ENCODE data around the gene TCEAL9.

DNA sequence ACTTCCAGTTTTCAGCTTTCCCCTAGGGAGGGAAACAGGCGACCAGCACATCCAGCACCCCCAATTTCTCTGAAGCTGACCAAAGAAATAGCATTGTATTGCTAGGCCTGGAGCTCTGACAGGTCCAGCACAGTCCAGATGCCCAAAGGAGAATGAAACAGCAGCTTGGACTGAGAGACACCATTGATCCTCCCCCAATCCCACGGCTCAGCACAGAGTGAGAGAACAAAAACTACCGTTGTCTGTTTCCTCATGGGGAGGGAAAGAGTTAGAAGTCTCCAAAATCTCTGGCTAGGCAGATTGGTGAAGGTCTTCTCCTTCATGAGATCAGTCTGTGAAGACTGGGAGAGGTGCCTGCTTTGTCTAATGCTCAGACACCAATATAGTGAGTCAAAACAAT is 17.6 kb upstream of the TCEAL9 start:
- no peak for TF ChIP-seq SIN3A (IDR thresholded peaks at IDR 0.05; ENCODE audit: borderline replicate concordance, insufficient read depth, low read length)
- TF ChIP-seq TAF1 (IDR thresholded peaks at IDR 0.05; ENCODE audit: borderline replicate concordance, insufficient read depth, low read length): no peak
